HPDE6-E6E7 (cell line): ENCODE results near the gene CEP72.

Experiments used
- DNase-seq: peaks from one replicate; pipeline ENCODE4 v3.0.0; 2011; ENCODE audit warnings: missing footprints; ENCODE audit errors: extremely low spot score

Gene CEP72

GRCh38 chr5:658103-658502 lies 46.0 kb downstream of the CEP72 start:
- no peak for DNase-seq

GRCh38 chr5:659496-660263 lies 47.5 kb downstream of the CEP72 start:
- no peak for DNase-seq

- no peak for DNase-seq
These were observed 48.4 kb downstream of the CEP72 start for GRCh38 chr5:660491-661030.

GRCh38 chr5:661891-662750 lies 50.0 kb downstream of the CEP72 start:
- no peak for DNase-seq

- DNase-seq: no peak
These were observed 50.8 kb downstream of the CEP72 start for GRCh38 chr5:662751-663435.

GRCh38 chr5:663436-664342 lies 51.5 kb downstream of the CEP72 start:
- DNase-seq: no peak

- no peak for DNase-seq
These were observed 52.3 kb downstream of the CEP72 start for GRCh38 chr5:664343-664993.

- no peak for DNase-seq
These were observed 52.8 kb downstream of the CEP72 start for GRCh38 chr5:664994-665360.

- no peak for DNase-seq
These were observed 53.4 kb downstream of the CEP72 start for GRCh38 chr5:665541-665955.

- no peak for DNase-seq
These were observed 54.0 kb downstream of the CEP72 start for GRCh38 chr5:665956-666711.

- DNase-seq: no peak
These were observed 54.8 kb downstream of the CEP72 start for GRCh38 chr5:666816-667498.

GRCh38 chr5:668283-668995 lies 56.3 kb downstream of the CEP72 start:
- DNase-seq: no peak

- no peak for DNase-seq
These were observed 57.1 kb downstream of the CEP72 start for GRCh38 chr5:669111-669841.

- DNase-seq: no peak
These were observed 57.8 kb downstream of the CEP72 start for GRCh38 chr5:669842-670395.

- DNase-seq: no peak
These were observed 58.5 kb downstream of the CEP72 start for GRCh38 chr5:670396-671270.

GRCh38 chr5:671459-672328 lies 59.6 kb downstream of the CEP72 start:
- peak; percentile 67 for DNase-seq
